Naive thymus-derived CD4-positive, alpha-beta T cell (primary cell): Measurements from ENCODE around the gene CHI3L2. TPM values are rescaled to one million over a fixed set of nuclear protein-coding genes. Genes with fewer than 3 reads are reported as not detected.
A peak's percentile ranks its signal among the peaks of the same experiment; 100 is the strongest.

Source experiments
- ATAC-seq: fragments of 150-1000 bp; cut with Tn5 transposase; 2 replicates; pipeline ENCODE4 v1.10.0; 2021; ENCODE audit warnings: mild to moderate bottlenecking, moderate library complexity
- CTCF ChIA-PET: fragments of 350-600 bp; sonication (Branson Sonifier 250); formaldehyde crosslinking; loops from one replicate; lab custom pipeline; 2021; ENCODE audit warnings: antibody characterized with exemption; lab: Charles Lee
- POLR2A ChIA-PET: fragments of 350-600 bp; sonication (Branson Sonifier 250); formaldehyde crosslinking; loops from one replicate; lab custom pipeline; 2021; ENCODE audit warnings: antibody characterized with exemption, inconsistent platforms; lab: Charles Lee
- DNase-seq, 9 donors: peaks; one replicate each; pipeline versions ENCODE4 v3.0.0 to v3.0.0-alpha.2; 2020 to 2022; ENCODE audit warnings: mixed read lengths in 1 of 9
- H3K27ac ChIP-seq: one replicate; pipeline ENCODE4 v1.7.0; 2013; ENCODE audit warnings: mild to moderate bottlenecking, low read depth, low read length, moderate library complexity
- H3K27me3 ChIP-seq, 2 donors: one replicate each; pipeline ENCODE4 v1.7.0; 2013; ENCODE audit warnings: low read length in 2 of 2, mild to moderate bottlenecking in 2 of 2, moderate library complexity in 2 of 2; ENCODE audit not compliant: control insufficient read depth in 2 of 2, insufficient read depth in 2 of 2
- H3K36me3 ChIP-seq, 3 experiments: 1 replicate in 2 of 3; 2 replicates in 1 of 3; pipeline ENCODE4 v1.7.0; 2013; ENCODE audit warnings: low read length in 3 of 3, mild to moderate bottlenecking in 3 of 3, moderate library complexity in 1 of 3; ENCODE audit not compliant: insufficient read depth in 3 of 3, control insufficient read depth in 2 of 3
- H3K4me1 ChIP-seq, 2 donors: one replicate each; pipeline ENCODE4 v1.7.0; 2013; ENCODE audit warnings: low read length in 2 of 2, mild to moderate bottlenecking in 2 of 2, moderate library complexity in 1 of 2; ENCODE audit not compliant: control insufficient read depth in 2 of 2, insufficient read depth in 2 of 2
- H3K4me3 ChIP-seq: 2 replicates; pipeline ENCODE4 v1.7.0; 2013; ENCODE audit warnings: mild to moderate bottlenecking, low read length
- H3K9me3 ChIP-seq, 3 experiments: 1 replicate in 2 of 3; 2 replicates in 1 of 3; pipeline ENCODE4 v1.7.0; 2013; ENCODE audit warnings: low read length in 3 of 3; ENCODE audit not compliant: control insufficient read depth in 2 of 3
- H3K27ac Mint-ChIP-seq, 9 donors: one replicate each; pipeline ENCODE4 v1.8.0; 2020 to 2022; ENCODE audit warnings: mixed read lengths in 9 of 9, mild to moderate bottlenecking in 8 of 9, moderate library complexity in 5 of 9, inconsistent platforms in 2 of 9
- H3K27me3 Mint-ChIP-seq, 5 donors: one replicate each; pipeline ENCODE4 v1.8.0; 2021 to 2022; ENCODE audit warnings: mixed read lengths in 5 of 5, mild to moderate bottlenecking in 1 of 5
- H3K36me3 Mint-ChIP-seq, 5 donors: one replicate each; pipeline ENCODE4 v1.8.0; 2020 to 2022; ENCODE audit warnings: mixed read lengths in 5 of 5, mild to moderate bottlenecking in 3 of 5, inconsistent platforms in 1 of 5
- H3K4me1 Mint-ChIP-seq, 7 donors: one replicate each; pipeline ENCODE4 v1.8.0; 2020 to 2022; ENCODE audit warnings: mixed read lengths in 7 of 7, mild to moderate bottlenecking in 3 of 7, inconsistent platforms in 1 of 7
- H3K4me3 Mint-ChIP-seq, 10 donors: one replicate each; pipeline ENCODE4 v1.8.0; 2020 to 2022; ENCODE audit warnings: mild to moderate bottlenecking in 10 of 10, mixed read lengths in 10 of 10, moderate library complexity in 6 of 10, inconsistent platforms in 2 of 10
- H3K9me3 Mint-ChIP-seq, 11 donors: one replicate each; pipeline ENCODE4 v1.8.0; 2020 to 2022; ENCODE audit warnings: mixed read lengths in 11 of 11, mild to moderate bottlenecking in 4 of 11, inconsistent platforms in 1 of 11, moderate library complexity in 1 of 11
- intact Hi-C, 2 donors: fragments of 100-400 bp; cut with micrococcal nuclease; formaldehyde crosslinking; loops; one replicate each; pipeline ENCODE4 v1.15.1; 2023
- polyA plus RNA-seq, 2 donors: library from polyadenylated mRNA; unstranded; fragments of 300-500 nt; fragmentation: Illumina TruSeq; gene quantifications; one replicate each; pipeline ENCODE4 v1.2.3, GENCODE V29; 2021
- total RNA-seq, 6 experiments: library from RNA in 5 of 6; stranded (reverse) in 5 of 6; gene quantifications; 1 replicate in 5 of 6; 2 replicates in 1 of 6; pipeline ENCODE4 v1.2.3 and lab custom pipeline; 2021 to 2026

CHI3L2 gene
- total and polyA plus RNA-seq, 7 experiments from 2014 or later, result 7.0 to 136 (median 29.1) TPM

DNA sequence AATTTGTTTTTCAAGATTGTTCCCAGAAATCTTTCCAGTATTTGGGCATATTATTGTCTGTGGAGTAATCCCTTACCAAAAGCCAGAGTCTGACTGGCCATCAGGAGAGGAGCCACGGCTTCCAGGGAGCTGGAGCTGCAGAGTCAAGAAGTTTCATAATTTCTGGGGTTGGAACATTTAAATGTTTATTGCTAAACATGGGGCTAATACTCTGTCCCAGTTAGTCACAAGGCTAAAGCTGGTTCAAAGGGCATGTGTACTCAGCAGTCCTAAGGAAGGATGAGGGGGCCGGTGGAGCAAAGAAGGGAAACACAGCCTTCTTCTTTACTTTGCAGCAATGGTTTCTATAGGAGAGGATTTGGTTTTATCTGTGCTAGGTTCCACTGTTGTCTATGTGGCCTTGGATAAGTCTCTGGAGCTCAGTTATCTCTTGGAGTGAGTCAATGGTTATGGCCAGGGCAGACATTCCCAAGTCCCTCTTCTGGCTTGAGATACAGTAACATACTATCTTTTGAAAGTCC is 36.5 kb upstream of the CHI3L2 start:
- peak overlapping the region; percentile 72 to 99 (median 96) for H3K27ac Mint-ChIP-seq
- peaks cover 33 to 89% (median 85%) of the 10 kb centered on the region in 5 donors for H3K36me3 Mint-ChIP-seq
- H3K4me3 Mint-ChIP-seq, result peak overlapping the region; percentile 18 to 100 (median 64)
- DNase-seq, result no peak
- H3K36me3 ChIP-seq, result peaks cover 48 to 92% (median 69%) of the 10 kb centered on the region in 3 experiments
- no peak overlapping the region for H3K4me3 ChIP-seq
- H3K27ac ChIP-seq, result peak overlapping the region; percentile 90
- peaks cover 0 to 2% (median 0%) of the 10 kb centered on the region in 11 donors for H3K9me3 Mint-ChIP-seq
- peaks cover 71 to 99% of the 10 kb centered on the region in 2 donors for H3K4me1 ChIP-seq
- no peaks in the 10 kb centered on the region for H3K27me3 Mint-ChIP-seq
- H3K27me3 ChIP-seq, result no peaks in the 10 kb centered on the region
- H3K4me1 Mint-ChIP-seq, result peaks cover 79 to 100% (median 96%) of the 10 kb centered on the region in 7 donors
- no peak for ATAC-seq
- intact Hi-C loops, result loop anchor here in 1 of 2 donors (1.0 to 10.0 kb wide), 2 partner anchors 8 to 156 kb away; no protein-coding TSS in a partner anchor
- H3K9me3 ChIP-seq, result no peaks in the 10 kb centered on the region
- ChIA-PET POLR2A (interaction anchor here (0.7 to 26.6 kb wide), 6 partner anchors 3 to 367 kb away, joined by 3 to 1128 read pairs (median 128); partner anchors contain the start of genes CHI3L2 and DENND2D), CTCF (interaction anchor here (1.0 to 15.0 kb wide), 5 partner anchors 10 to 160 kb away, joined by 3 to 341 read pairs (median 4); partner anchors contain the start of genes CHI3L2 and DENND2D)

DNA sequence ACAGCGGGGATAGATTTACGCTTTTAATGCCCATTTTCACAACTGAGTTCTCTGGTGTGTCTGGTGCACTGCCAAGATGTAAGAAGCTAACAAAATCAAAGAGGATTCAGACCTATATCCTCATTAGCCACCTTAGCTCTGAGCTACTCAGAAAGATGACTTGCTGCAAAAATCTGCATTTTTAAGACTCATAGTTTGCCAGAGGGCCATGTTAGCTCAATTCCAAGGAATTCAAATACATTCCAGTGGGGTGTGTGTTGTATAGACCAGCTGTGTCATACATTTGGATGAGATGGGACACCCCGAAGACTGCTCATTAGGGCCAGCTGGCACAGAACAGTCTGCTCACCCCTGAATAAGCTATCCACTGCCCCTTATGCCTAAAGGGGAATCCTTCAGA is 36.0 kb upstream of the CHI3L2 start:
- Mint-ChIP-seq H3K27ac (peak overlapping the region; percentile 72 to 99 (median 96)), H3K27me3 (no peaks in the 10 kb centered on the region), H3K36me3 (peaks cover 37 to 94% (median 89%) of the 10 kb centered on the region in 5 donors), H3K9me3 (peaks cover 0 to 2% (median 0%) of the 10 kb centered on the region in 11 donors), H3K4me3 (peak overlapping the region; percentile 18 to 100 (median 82)), H3K4me1 (peaks cover 81 to 100% (median 99%) of the 10 kb centered on the region in 7 donors)
- no peak overlapping the region for H3K4me3 ChIP-seq
- no peaks in the 10 kb centered on the region for H3K9me3 ChIP-seq
- DNase-seq (no peak), ATAC-seq (no peak)
- no peaks in the 10 kb centered on the region for H3K27me3 ChIP-seq
- H3K27ac ChIP-seq, result peak overlapping the region; percentile 90
- H3K36me3 ChIP-seq, result peaks cover 47 to 92% (median 71%) of the 10 kb centered on the region in 3 experiments
- CTCF ChIA-PET, result interaction anchor here (0.5 to 15.0 kb wide), 7 partner anchors 9 to 161 kb away, joined by 3 to 341 read pairs (median 4); partner anchors contain the start of genes CHI3L2 and DENND2D
- peaks cover 76 to 99% of the 10 kb centered on the region in 2 donors for H3K4me1 ChIP-seq
- intact Hi-C loops, result loop anchor here in 1 of 2 donors (1.0 to 10.0 kb wide), 2 partner anchors 8 to 157 kb away; no protein-coding TSS in a partner anchor
- POLR2A ChIA-PET, result interaction anchor here (0.7 to 26.6 kb wide), 7 partner anchors 3 to 368 kb away, joined by 3 to 1128 read pairs (median 9); partner anchors contain the start of genes CEPT1, CHI3L2, DENND2D and DRAM2

DNA sequence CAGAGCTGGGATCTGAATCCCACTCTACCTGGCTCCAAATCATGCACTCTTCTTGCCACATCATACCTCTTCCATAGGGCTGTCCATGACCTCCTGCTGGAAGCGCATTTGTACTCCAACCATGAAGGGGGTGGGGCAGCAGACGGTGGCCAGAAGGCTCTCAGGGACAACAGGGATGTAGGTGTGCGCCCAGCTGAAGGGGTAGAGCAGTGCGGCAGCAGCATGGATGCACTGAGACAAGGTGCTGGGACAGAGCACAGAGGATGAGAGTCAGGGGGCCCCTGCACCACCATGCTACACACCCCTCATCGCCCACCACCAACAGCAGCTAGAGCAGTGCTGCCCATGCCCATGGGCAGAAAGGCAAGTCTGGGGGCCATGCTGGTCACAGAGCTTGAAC is 35.4 kb upstream of the CHI3L2 start:
- CTCF ChIA-PET, result interaction anchor here (0.5 to 15.0 kb wide), 6 partner anchors 8 to 161 kb away, joined by 3 to 341 read pairs (median 4); partner anchors contain the start of genes CHI3L2 and DENND2D
- Histone ChIP-seq H3K4me3 (no peak overlapping the region), H3K4me1 (peaks cover 82 to 99% of the 10 kb centered on the region in 2 donors), H3K9me3 (no peaks in the 10 kb centered on the region), H3K36me3 (peaks cover 46 to 92% (median 74%) of the 10 kb centered on the region in 3 experiments), H3K27ac (peak overlapping the region; percentile 90), H3K27me3 (no peaks in the 10 kb centered on the region)
- Mint-ChIP-seq H3K4me1 (peaks cover 82 to 99% (median 99%) of the 10 kb centered on the region in 7 donors), H3K27ac (peak overlapping the region; percentile 72 to 99 (median 96)), H3K4me3 (peak overlapping the region; percentile 39 to 100 (median 97)), H3K27me3 (no peaks in the 10 kb centered on the region), H3K9me3 (peaks cover 0 to 2% (median 0%) of the 10 kb centered on the region in 11 donors), H3K36me3 (peaks cover 37 to 94% (median 89%) of the 10 kb centered on the region in 5 donors)
- intact Hi-C loops, result loop anchor here in 1 of 2 donors (10.0 kb wide), 1 partner anchor 157 kb away; no protein-coding TSS in a partner anchor
- POLR2A ChIA-PET, result interaction anchor here (0.6 to 26.6 kb wide), 9 partner anchors 4 to 491 kb away, joined by 3 to 1128 read pairs (median 5); partner anchors contain the start of genes CEPT1, CHI3L2, DENND2D and DRAM2
- DNase-seq, result no peak
- ATAC-seq, result no peak

DNA sequence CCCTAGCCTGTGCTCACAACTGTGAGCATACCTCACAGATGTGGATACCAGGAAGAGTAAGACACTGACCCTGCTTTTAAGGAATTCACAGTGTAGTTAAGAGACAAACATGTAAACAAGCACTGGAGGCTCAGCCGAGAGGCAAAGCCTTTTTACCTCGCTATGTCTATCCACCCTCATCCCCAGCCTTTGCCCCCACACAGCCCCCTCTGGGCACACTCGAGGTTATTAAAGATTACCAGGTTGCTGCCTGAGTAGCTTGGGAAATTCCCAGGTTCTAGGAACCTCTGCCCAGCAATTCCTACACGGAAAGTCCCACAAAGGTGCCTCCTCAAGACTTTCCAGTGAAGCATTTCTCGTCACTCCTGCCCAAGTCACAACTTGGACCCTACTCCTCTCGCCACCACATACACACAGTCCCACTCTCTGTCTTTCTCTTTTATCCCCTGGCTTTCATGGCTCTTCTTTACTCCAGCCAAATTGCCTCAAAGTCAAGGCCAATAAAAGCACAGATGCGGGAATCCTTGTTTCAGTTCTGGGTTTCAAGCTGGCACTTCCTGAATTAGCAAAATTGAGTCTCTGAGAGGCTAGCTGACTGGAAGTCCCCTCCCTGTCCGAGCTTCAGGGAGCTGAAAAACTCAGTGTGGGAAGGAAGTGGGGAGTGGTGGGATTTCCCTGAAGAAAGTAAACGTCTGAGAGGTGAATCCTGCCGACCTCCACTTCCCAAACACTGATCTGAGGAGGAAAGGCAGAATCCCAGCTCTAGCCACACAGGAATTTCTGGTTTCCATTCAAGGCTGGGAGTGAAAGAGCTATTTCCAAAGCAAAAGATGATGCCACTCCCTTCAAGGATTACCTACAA is 34.6 kb upstream of the CHI3L2 start:
- intact Hi-C loops, result loop anchor here in 1 of 2 donors (10.0 kb wide), 1 partner anchor 158 kb away; no protein-coding TSS in a partner anchor
- peak; percentile 71 for ATAC-seq
- H3K36me3 Mint-ChIP-seq, result peaks cover 40 to 96% (median 93%) of the 10 kb centered on the region in 5 donors
- Histone ChIP-seq H3K36me3 (peaks cover 47 to 92% (median 69%) of the 10 kb centered on the region in 3 experiments), H3K4me3 (peak overlapping the region; percentile 19), H3K27me3 (no peaks in the 10 kb centered on the region), H3K27ac (peak overlapping the region; percentile 90), H3K4me1 (peaks cover 85 to 95% of the 10 kb centered on the region in 2 donors), H3K9me3 (no peaks in the 10 kb centered on the region)
- peak in 1 of 9 donors; percentile 48 for DNase-seq
- POLR2A ChIA-PET, result interaction anchor here (0.6 to 26.6 kb wide), 9 partner anchors 4 to 490 kb away, joined by 3 to 1128 read pairs (median 5); partner anchors contain the start of genes CHI3L2 and DENND2D
- peaks cover 0 to 2% (median 0%) of the 10 kb centered on the region in 11 donors for H3K9me3 Mint-ChIP-seq
- no peaks in the 10 kb centered on the region for H3K27me3 Mint-ChIP-seq
- H3K4me3 Mint-ChIP-seq, result peak overlapping the region; percentile 70 to 100 (median 98)
- peaks cover 88 to 99% (median 97%) of the 10 kb centered on the region in 7 donors for H3K4me1 Mint-ChIP-seq
- H3K27ac Mint-ChIP-seq, result peak overlapping the region; percentile 72 to 99 (median 96)
- CTCF ChIA-PET, result interaction anchor here (1.0 to 15.0 kb wide), 2 partner anchors 28 to 141 kb away, joined by 3 to 341 read pairs; partner anchors contain the start of gene CHI3L2

DNA sequence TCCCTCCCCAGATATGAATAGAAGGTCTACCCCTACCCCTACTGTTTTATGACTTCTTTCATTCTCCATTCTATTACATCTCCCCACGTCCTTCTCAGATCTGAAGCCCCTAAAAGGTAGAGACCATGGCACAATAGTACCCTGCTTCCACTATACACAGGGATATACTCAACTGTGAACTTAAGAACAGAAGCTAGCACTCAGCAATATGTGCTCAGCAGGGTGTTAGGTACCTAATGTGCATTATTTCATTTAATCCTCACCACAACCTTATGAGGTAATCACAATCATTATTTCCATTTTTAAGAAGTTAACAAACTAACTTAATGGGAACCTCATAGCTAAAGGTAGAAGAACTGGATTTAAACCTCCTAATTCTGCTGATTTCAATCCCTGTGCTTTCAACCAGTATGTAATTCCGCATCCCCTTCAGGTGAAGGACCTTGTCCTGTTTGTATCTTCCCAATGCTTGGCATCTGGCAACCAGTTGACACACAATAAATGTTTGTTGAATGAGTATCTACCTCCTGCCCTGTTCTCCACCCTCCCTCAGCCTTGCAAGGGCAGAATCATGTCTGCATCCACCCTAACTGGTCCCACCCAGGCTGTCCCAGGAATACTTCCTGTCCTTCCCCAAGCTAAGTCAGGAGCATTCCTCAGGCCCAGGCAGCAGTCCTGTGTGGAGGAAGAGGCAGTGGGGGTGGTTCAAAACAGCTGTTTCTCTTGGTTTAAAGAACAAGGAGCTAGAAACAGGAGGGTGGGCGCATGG is 33.6 kb upstream of the CHI3L2 start:
- Histone ChIP-seq H3K27ac (peak overlapping the region; percentile 90), H3K36me3 (peaks cover 43 to 92% (median 62%) of the 10 kb centered on the region in 3 experiments), H3K4me1 (peaks cover 75 to 85% of the 10 kb centered on the region in 2 donors), H3K4me3 (peak overlapping the region; percentile 84), H3K9me3 (no peaks in the 10 kb centered on the region), H3K27me3 (no peaks in the 10 kb centered on the region)
- intact Hi-C loops, result loop anchor here in 1 of 2 donors (1.0 to 10.0 kb wide), 2 partner anchors 8 to 159 kb away; no protein-coding TSS in a partner anchor
- Mint-ChIP-seq H3K4me3 (peak overlapping the region; percentile 90 to 100 (median 99)), H3K9me3 (peaks cover 0 to 2% (median 0%) of the 10 kb centered on the region in 11 donors), H3K4me1 (peaks cover 81 to 89% (median 87%) of the 10 kb centered on the region in 7 donors), H3K27ac (peak overlapping the region; percentile 76 to 99 (median 96)), H3K36me3 (peaks cover 36 to 96% (median 93%) of the 10 kb centered on the region in 5 donors), H3K27me3 (no peaks in the 10 kb centered on the region)
- DNase-seq, result no peak
- ATAC-seq, result no peak
- POLR2A ChIA-PET, result interaction anchor here (0.6 to 26.6 kb wide), 15 partner anchors 4 to 497 kb away, joined by 3 to 1128 read pairs (median 3); partner anchors contain the start of genes CHI3L2 and DENND2D
- CTCF ChIA-PET, result interaction anchor here (1.0 to 15.0 kb wide), 2 partner anchors 27 to 163 kb away, joined by 3 to 341 read pairs; partner anchors contain the start of gene CHI3L2
